CD4-positive, alpha-beta T cell treated with Interferon gamma for 1 hour (primary cell): ENCODE measurements around the gene ASAP2.
"Not testable (repeated sequence)": the region's sequence is repeated elsewhere in the genome, so short reads cannot be mapped to it uniquely, and the experiment has no call there.

ENCODE experiments used
- DNase-seq: peaks from one replicate; pipeline ENCODE4 v3.0.0-alpha.2; 2020

Gene ASAP2

GRCh38 chr2:9256570-9257043, 50.0 kb downstream of the ASAP2 start:
- no peak for DNase-seq

GRCh38 chr2:9258501-9258900, 51.9 kb downstream of the ASAP2 start:
- DNase-seq: no peak

GRCh38 chr2:9258953-9259399, 52.4 kb downstream of the ASAP2 start:
- DNase-seq: no peak

- no peak for DNase-seq
Measured at GRCh38 chr2:9260464-9260918, 53.9 kb downstream of the ASAP2 start.

GRCh38 chr2:9261231-9261883, 54.7 kb downstream of the ASAP2 start:
- DNase-seq: no peak

- no peak for DNase-seq
Measured at GRCh38 chr2:9262671-9263171, 56.1 kb downstream of the ASAP2 start.

- no peak for DNase-seq
Measured at GRCh38 chr2:9263428-9263827, 56.8 kb downstream of the ASAP2 start.

GRCh38 chr2:9264301-9264700, 57.7 kb downstream of the ASAP2 start:
- no peak for DNase-seq

- no peak for DNase-seq
Measured at GRCh38 chr2:9266711-9267110, 60.1 kb downstream of the ASAP2 start.

- not testable (repeated sequence) for DNase-seq
Measured at GRCh38 chr2:9267286-9267685, 60.7 kb downstream of the ASAP2 start.

- DNase-seq: no peak
Measured at GRCh38 chr2:9268301-9269080, 61.9 kb downstream of the ASAP2 start.

- DNase-seq: no peak
Measured at GRCh38 chr2:9269295-9269694, 62.7 kb downstream of the ASAP2 start.

GRCh38 chr2:9269695-9270360, 63.2 kb downstream of the ASAP2 start:
- DNase-seq: no peak

GRCh38 chr2:9271091-9271490, 64.5 kb downstream of the ASAP2 start:
- DNase-seq: no peak

GRCh38 chr2:9271691-9272090, 65.1 kb downstream of the ASAP2 start:
- no peak for DNase-seq

GRCh38 chr2:9273486-9274130, 67.0 kb downstream of the ASAP2 start:
- no peak for DNase-seq

- no peak for DNase-seq
Measured at GRCh38 chr2:9274701-9275343, 68.2 kb downstream of the ASAP2 start.

- DNase-seq: no peak
Measured at GRCh38 chr2:9275399-9275798, 68.8 kb downstream of the ASAP2 start.

- DNase-seq: no peak
Measured at GRCh38 chr2:9276074-9276473, 69.5 kb downstream of the ASAP2 start.

GRCh38 chr2:9276901-9277451, 70.4 kb downstream of the ASAP2 start:
- no peak for DNase-seq

- DNase-seq: no peak
Measured at GRCh38 chr2:9278439-9278838, 71.8 kb downstream of the ASAP2 start.

GRCh38 chr2:9279426-9279825, 72.8 kb downstream of the ASAP2 start:
- DNase-seq: no peak
